GM13976 (cell line): ENCODE results near the gene EXOC3L1.

Experiments
- DNase-seq: peaks from one replicate; pipeline ENCODE4 v3.0.0; 2012; ENCODE audit warnings: low spot score
- in situ Hi-C: fragments of 300-500 bp; cut with MboI; formaldehyde crosslinking; loops from one replicate; pipeline ENCODE4 v1.12.0; 2022; ENCODE audit warnings: low sequenced_read_pairs, mixed read lengths, inconsistent platforms; ENCODE audit not compliant: unreplicated experiment
- TF ChIP-seq, protein P1 (sequence below): IDR thresholded peaks from 2 replicates; pipeline ENCODE4 v1.5.1; 2012; ENCODE audit warnings: borderline replicate concordance, mild to moderate bottlenecking; ENCODE audit not compliant: insufficient read depth; ENCODE audit errors: extremely low read depth, missing control alignments, control extremely low read depth

The EXOC3L1 gene

DNA sequence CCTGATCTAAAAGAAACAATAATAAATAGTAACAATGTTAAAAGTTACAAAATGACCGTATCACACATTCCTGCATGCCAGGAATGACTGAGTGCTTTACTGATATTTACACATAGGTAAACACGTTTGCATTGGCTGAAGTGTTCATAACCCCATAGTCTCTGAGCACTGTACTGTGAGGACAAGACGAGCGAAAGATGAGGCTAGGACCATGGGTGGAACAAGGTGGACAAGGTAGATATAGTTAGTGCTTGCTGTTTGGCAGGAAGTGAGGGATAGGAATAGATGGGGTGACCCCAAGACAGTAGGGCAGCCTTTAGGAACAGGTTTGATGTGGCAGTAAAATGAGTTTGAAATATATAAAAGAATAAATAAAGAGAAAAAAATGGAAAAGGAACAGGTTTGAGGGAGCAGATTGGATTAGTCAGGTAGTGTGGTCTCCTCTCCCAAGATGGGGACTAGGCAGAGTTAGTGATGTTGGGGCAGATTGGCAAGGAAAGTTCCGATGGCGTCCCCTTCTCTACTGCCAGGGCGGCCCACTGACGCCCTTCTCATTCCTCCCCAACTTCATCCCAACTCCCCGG lies 1.6 kb upstream of the EXOC3L1 start:
- DNase-seq, result no peak
- TF ChIP-seq, protein P1, sequence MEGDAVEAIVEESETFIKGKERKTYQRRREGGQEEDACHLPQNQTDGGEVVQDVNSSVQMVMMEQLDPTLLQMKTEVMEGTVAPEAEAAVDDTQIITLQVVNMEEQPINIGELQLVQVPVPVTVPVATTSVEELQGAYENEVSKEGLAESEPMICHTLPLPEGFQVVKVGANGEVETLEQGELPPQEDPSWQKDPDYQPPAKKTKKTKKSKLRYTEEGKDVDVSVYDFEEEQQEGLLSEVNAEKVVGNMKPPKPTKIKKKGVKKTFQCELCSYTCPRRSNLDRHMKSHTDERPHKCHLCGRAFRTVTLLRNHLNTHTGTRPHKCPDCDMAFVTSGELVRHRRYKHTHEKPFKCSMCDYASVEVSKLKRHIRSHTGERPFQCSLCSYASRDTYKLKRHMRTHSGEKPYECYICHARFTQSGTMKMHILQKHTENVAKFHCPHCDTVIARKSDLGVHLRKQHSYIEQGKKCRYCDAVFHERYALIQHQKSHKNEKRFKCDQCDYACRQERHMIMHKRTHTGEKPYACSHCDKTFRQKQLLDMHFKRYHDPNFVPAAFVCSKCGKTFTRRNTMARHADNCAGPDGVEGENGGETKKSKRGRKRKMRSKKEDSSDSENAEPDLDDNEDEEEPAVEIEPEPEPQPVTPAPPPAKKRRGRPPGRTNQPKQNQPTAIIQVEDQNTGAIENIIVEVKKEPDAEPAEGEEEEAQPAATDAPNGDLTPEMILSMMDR, result no peak
- in situ Hi-C loops, result no loop called here

DNA sequence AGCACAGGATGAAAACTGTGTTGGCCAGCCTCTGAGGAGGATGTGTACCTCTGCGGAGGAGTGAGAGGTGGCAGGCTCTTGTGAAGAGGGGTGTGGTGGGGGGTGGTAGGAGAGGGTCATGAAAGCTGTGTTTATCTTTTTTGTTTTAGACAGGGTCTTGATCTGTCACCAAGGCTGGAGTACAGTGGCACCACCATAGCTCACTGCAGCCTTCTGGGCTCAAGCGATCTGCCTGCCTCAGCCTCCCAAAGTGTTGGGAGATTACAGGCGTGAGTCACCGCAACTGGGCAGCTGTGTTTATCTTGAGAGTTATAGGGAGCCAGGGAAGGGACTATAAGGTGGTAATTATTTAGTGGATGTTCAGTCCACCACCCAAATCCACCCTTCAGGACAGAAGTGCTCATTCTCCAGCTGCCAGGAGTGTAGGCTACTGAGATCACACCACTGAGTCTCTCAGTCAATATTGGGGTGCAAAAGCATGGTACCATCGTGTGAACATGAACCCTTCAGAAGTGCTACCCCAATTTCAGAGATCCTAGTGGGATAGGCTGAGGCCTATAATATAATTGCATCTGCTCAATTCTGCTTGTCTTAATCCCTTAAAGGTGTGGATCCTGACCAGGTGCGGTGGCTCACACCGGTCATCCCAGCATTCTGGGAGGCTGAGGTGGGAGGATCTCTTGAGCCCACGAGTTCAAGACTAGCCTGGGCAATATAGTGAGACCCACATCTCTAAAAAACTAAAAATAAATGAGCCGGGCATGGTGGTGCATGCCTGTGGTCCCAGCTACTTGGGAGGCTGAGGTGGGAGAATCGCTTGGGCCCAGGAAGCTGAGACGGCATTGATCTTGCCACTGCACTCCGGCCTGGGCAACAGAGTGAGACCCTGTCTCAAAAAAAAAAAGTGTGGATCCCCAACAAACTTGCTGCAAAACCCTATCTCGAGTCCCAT lies 788 bp upstream of the EXOC3L1 start:
- in situ Hi-C loops, result no loop called here
- TF ChIP-seq, protein P1, result no peak
- DNase-seq, result no peak

DNA sequence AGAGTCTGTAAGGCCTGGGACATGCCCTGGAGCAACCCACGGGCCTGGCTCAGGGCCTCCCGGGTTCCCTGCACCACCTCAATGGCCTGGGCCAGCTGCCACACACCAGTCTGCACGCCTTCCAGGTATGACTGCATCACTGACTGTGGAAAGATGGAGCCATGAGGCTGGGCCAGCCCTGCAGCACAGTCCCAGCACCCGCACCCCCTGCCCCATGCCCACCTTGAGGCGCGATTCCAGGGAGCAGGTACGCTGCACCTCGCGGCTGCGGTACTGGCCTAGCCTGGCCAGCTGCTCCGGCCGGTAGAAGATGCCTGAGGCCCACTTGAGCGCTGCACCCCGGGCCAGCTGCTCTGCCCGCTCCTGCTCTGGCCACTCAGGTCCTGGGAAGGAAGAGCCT lies 1.1 kb downstream of the EXOC3L1 start:
- no peak for DNase-seq
- TF ChIP-seq, protein P1, result no peak
- in situ Hi-C loops, result no loop called here

DNA sequence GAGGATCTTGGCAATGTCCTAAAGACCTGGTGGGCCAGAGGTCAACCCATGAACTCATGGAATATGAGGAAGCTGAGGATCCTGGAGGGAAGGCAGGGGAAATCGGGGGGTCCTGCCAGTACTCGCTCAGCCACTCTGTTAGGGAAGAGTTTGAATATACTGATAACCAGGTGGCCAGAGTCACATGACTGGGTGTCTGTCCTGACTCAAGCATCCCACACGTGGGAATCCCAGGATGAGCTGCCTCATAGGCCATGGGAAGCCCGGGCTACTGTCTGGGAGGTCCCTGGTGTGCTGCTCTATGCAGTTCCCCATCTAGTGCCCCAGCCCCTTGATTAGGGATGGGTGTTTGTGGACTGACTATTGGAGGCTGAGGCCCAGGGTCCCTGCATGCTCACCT lies 1.6 kb downstream of the EXOC3L1 start:
- in situ Hi-C loops, result no loop called here
- TF ChIP-seq, protein P1, result no peak

DNA sequence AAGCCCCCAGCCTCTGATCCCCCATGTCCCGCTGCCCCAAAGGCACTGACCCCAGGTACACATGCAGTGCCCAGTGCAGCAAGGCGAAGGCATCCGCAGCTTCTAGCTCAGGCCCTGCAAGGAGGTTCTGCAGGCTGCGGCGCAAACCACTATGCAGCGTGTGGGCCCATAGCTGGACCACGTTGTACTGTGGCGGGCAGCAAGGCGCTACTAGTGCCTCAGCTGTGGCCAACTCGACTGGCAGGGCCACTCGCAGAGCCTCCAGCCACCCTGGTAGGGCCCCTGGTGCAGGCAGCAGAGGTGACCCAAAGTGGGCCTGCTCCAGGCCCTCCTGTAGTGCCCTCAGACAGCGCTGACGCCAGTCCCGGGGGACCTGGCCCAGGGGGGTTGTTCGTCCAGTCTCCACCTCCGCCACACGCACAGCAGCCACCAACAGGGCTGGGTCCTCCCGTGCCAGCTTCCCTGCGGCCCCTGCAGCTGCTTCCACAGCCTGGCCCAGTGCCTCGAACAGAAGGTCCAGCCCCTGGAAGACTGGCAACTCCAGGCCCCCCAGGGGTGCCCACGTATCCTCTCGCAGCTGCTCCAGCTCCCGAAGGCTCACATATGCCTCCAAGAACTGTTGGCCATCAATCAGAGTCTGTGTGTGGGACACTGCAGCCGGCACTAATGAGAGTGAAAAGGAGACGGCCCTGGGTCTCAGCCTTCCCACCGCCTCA lies 2.6 kb downstream of the EXOC3L1 start:
- TF ChIP-seq, protein P1, result no peak
- no peak for DNase-seq

More for the DNA sequence above, 1.6 kb downstream of the EXOC3L1 start:
- no peak for DNase-seq

DNA sequence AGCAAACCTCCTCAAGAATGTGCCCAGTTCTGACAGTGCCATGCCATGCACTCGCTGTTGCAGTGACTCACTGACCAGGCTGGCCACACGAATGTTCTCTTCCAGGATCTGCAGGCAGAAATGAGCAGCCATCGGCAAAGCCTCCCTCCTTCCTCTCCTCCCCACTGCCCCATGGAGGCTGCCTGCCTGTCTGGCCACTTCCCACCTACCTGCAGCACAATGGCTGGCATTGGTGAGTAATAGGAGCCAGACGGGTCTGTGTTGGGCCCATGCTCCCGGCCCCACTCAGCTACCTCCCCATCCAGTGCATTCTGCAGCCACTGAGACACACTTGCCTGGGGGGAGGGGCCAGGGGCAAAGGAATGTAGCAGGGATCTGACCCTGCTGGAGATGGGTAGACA lies 3.4 kb downstream of the EXOC3L1 start:
- DNase-seq, result no peak
- in situ Hi-C loops, result no loop called here
- TF ChIP-seq, protein P1, result no peak

More for the DNA sequence above, 2.6 kb downstream of the EXOC3L1 start:
- in situ Hi-C loops, result no loop called here
